Caco-2 (cell line): ENCODE measurements around the gene SSBP2. TPM values are rescaled to one million over a fixed set of nuclear protein-coding genes. Genes with fewer than 3 reads are reported as not detected.
A peak's percentile ranks its signal among the peaks of the same experiment; 100 is the strongest.

Source experiments
- BruUV-seq: library from RNA; stranded (reverse); fragments of 400-500 nt; replicated peaks from 2 replicates; lab custom pipeline; 2021; lab: Mats Ljungman, UMichigan
- CTCF ChIA-PET: fragments of 300-600 bp; sonication (Branson Sonifier 250); formaldehyde crosslinking; loops from one replicate; lab custom pipeline; 2022; ENCODE audit warnings: antibody characterized with exemption; lab: Charles Lee
- POLR2A ChIA-PET: fragments of 300-600 bp; sonication (Branson Sonifier 250); formaldehyde crosslinking; loops from one replicate; lab custom pipeline; 2022; ENCODE audit warnings: antibody characterized with exemption; lab: Charles Lee
- DNase-seq, 2 experiments: peaks; one replicate each; pipeline versions ENCODE4 v3.0.0 to v3.0.0-alpha.2; 2020 to 2022
- H3K27me3 ChIP-seq: replicated peaks from 2 replicates; pipeline ENCODE4 v1.6.0; 2011; ENCODE audit warnings: low read length; ENCODE audit not compliant: control insufficient read depth, insufficient read depth
- H3K36me3 ChIP-seq: 2 replicates; pipeline ENCODE4 v1.5.1; 2011; ENCODE audit warnings: low read length; ENCODE audit not compliant: control insufficient read depth, insufficient read depth
- H3K4me1 ChIP-seq: fragments of 250-450 bp; sonication (Bioruptor Pico); 2 replicates; pipeline ENCODE4 v1.5.1; 2020; ENCODE audit warnings: mild to moderate bottlenecking
- H3K4me3 ChIP-seq: 2 replicates; pipeline ENCODE4 v1.5.1; 2011; ENCODE audit warnings: low read depth, mild to moderate bottlenecking, control low read depth, low read length
- H3K9me3 ChIP-seq: fragments of 250-450 bp; sonication (Bioruptor Pico); 2 replicates; pipeline ENCODE4 v1.5.1; 2020; ENCODE audit warnings: mild to moderate bottlenecking, moderate library complexity
- H3K27ac Mint-ChIP-seq: one replicate; pipeline ENCODE4 v1.8.0; 2022; ENCODE audit warnings: mixed read lengths; ENCODE audit not compliant: unreplicated experiment
- H3K27me3 Mint-ChIP-seq: one replicate; pipeline ENCODE4 v1.8.0; 2022; ENCODE audit warnings: mixed read lengths; ENCODE audit not compliant: insufficient read depth, unreplicated experiment
- H3K36me3 Mint-ChIP-seq: one replicate; pipeline ENCODE4 v1.8.0; 2022; ENCODE audit warnings: mild to moderate bottlenecking, mixed read lengths; ENCODE audit not compliant: insufficient read depth, unreplicated experiment
- H3K4me1 Mint-ChIP-seq: one replicate; pipeline ENCODE4 v1.8.0; 2022; ENCODE audit warnings: low read depth, mixed read lengths; ENCODE audit not compliant: unreplicated experiment
- H3K4me3 Mint-ChIP-seq: one replicate; pipeline ENCODE4 v1.8.0; 2022; ENCODE audit warnings: mild to moderate bottlenecking, moderate library complexity, mixed read lengths; ENCODE audit not compliant: unreplicated experiment
- H3K9me3 Mint-ChIP-seq: one replicate; pipeline ENCODE4 v1.8.0; 2022; ENCODE audit warnings: mixed read lengths; ENCODE audit not compliant: unreplicated experiment
- intact Hi-C: fragments of 100-400 bp; cut with micrococcal nuclease; formaldehyde crosslinking; loops from one replicate; pipeline ENCODE4 v1.10.0; 2022; ENCODE audit not compliant: unreplicated experiment
- total RNA-seq: library from RNA; stranded (reverse); gene quantifications from 2 replicates; pipeline ENCODE4 v1.2.3, GENCODE V29; 2022
- TF ChIP-seq, protein P1 (sequence below), 2 experiments: fragments of 200-600 bp in 1 of 2; IDR thresholded peaks; 1 replicate in 1 of 2; 2 replicates in 1 of 2; pipeline versions ENCODE4 v1.5.1 to v1.8.0; 2011 to 2022; ENCODE audit warnings: antibody characterized with exemption in 1 of 2, control low read depth in 1 of 2, inconsistent platforms in 1 of 2, low read depth in 1 of 2, low read length in 1 of 2, mild to moderate bottlenecking in 1 of 2, moderate library complexity in 1 of 2; ENCODE audit not compliant: insufficient read depth in 1 of 2, severe bottlenecking in 1 of 2, unreplicated experiment in 1 of 2

The SSBP2 gene
- total RNA-seq, 1 experiment from 2014 or later = 2.5 TPM

DNA sequence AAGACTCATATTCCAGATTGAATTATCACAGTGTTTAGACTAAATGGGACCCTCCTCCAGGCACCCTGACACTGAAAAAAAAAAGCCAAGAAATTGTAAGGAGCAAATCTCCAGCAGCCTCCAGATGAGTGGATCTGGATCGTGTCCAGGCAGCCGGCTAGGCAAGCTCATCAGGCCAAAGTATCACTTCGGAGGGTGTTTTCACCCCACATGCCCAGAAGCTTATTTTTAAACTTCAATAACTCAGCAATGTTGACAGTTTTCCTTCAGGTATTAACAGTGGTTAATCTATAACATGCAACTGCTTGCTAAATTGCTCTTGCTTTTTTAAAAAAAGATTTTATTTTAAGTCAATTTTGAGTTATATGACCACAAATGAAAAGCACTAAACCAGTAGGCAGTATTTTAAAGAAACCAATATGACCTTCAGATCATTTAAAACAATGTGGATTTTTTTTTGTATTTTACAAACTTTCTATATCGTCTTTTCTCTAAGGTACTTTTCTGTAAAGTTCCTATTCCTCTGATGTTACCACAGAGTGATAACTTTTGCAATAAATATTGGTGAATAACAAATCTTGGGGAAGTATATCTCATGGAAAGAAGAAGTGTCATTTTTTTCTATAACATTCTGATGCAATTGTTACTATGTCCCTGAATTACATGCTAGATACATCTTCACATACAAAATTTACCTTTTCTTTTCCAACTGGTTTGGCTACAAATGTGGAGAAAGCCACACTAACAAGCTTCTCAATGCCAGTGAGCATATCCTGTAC is 387.6 kb downstream of the SSBP2 start:
- Mint-ChIP-seq H3K27ac (peak overlapping the region; percentile 8), H3K4me1 (peaks cover 40% of the 10 kb centered on the region), H3K4me3 (peak overlapping the region; percentile 48), H3K36me3 (no peaks in the 10 kb centered on the region), H3K27me3 (no peaks in the 10 kb centered on the region), H3K9me3 (no peaks in the 10 kb centered on the region)
- Histone ChIP-seq H3K9me3 (no peaks in the 10 kb centered on the region), H3K36me3 (peaks cover 2% of the 10 kb centered on the region; the same call in 1 of the 2 replicates), H3K4me3 (no peak overlapping the region), H3K27me3 (no peaks in the 10 kb centered on the region), H3K4me1 (peaks cover 38% of the 10 kb centered on the region)
- peak in 1 of 2 experiments; percentile 23 for DNase-seq
- TF ChIP-seq, protein P1, sequence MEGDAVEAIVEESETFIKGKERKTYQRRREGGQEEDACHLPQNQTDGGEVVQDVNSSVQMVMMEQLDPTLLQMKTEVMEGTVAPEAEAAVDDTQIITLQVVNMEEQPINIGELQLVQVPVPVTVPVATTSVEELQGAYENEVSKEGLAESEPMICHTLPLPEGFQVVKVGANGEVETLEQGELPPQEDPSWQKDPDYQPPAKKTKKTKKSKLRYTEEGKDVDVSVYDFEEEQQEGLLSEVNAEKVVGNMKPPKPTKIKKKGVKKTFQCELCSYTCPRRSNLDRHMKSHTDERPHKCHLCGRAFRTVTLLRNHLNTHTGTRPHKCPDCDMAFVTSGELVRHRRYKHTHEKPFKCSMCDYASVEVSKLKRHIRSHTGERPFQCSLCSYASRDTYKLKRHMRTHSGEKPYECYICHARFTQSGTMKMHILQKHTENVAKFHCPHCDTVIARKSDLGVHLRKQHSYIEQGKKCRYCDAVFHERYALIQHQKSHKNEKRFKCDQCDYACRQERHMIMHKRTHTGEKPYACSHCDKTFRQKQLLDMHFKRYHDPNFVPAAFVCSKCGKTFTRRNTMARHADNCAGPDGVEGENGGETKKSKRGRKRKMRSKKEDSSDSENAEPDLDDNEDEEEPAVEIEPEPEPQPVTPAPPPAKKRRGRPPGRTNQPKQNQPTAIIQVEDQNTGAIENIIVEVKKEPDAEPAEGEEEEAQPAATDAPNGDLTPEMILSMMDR (IDR thresholded peaks at IDR 0.05; ENCODE audit: insufficient read depth in 1 of 2, low read depth in 1 of 2, low read length in 1 of 2, severe bottlenecking in 1 of 2, unreplicated experiment in 1 of 2) = no peak
- intact Hi-C loops = loop anchor here (1.0 kb wide), 1 partner anchor 8 kb away; no protein-coding TSS in a partner anchor
- ChIA-PET POLR2A (no interaction called here), CTCF (interaction anchor here (1.0 kb wide), 1 partner anchor 61 kb away, joined by 3 read pairs; no protein-coding TSS in a partner anchor)
- no TSS peak for BruUV-seq

Other genes starting within 250 kb of the SSBP2 start
- 5.4 and 5.8 TPM in 2 replicates for gene ATG10, start 220.9 kb upstream of the SSBP2 start, total RNA-seq